HUDEP-2 (cell line): ENCODE results near the gene BRD4.

ENCODE experiments used
- DNase-seq, 76 experiments: peaks; one replicate each; lab custom pipeline; 2025; ENCODE audit not compliant: unreplicated experiment in 76 of 76; lab: John Stamatoyannopoulos, UW

The BRD4 gene

GRCh38 chr19:15274477-15274876 is 57.9 kb downstream of the BRD4 start:
- no peak for DNase-seq

GRCh38 chr19:15269806-15270205 is 62.5 kb downstream of the BRD4 start:
- DNase-seq: no peak

GRCh38 chr19:15268928-15269253 is 63.4 kb downstream of the BRD4 start:
- DNase-seq: no peak

- peak in 1 of 76 experiments; percentile 18 for DNase-seq
These were observed 64.0 kb downstream of the BRD4 start for GRCh38 chr19:15268192-15268927.

DNA sequence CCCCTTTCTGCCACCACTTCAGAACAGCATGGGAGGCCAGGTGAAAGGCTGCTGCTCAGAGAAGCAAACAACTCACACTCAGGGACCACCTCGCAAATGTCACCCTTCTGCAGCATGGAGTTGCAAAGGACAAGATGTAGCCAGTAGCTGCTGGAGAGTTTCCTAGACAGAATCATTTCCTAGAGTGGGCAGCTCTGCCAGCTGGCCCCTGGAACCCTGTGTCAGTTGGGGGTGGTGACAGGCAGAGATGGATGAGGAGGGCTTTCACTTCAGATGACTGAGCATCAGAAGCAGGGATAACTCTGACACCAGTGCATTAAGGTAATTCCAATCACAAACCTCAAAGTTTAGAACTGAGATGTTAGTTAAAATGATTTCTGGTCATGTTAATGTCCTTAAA is 65.7 kb downstream of the BRD4 start:
- DNase-seq: no peak

GRCh38 chr19:15265850-15266248 is 66.5 kb downstream of the BRD4 start:
- DNase-seq: peak in 71 of 76 experiments; percentile 30 to 91 (median 74)

GRCh38 chr19:15265214-15265849 is 67.0 kb downstream of the BRD4 start:
- DNase-seq: no peak

DNA sequence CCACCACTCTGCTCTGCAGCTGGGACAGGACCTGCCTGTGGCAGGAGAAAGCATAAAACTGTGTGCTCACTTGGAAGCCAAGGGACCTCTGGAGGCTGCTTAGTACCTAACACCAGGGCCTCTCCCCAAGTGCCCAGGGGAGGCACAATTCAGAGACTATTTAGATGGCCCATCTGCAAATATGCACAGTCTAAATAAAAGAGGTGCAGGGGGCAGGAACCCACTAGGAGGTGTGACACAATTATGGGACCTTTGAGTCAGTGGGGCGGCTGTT is 67.5 kb downstream of the BRD4 start:
- no peak for DNase-seq

DNA sequence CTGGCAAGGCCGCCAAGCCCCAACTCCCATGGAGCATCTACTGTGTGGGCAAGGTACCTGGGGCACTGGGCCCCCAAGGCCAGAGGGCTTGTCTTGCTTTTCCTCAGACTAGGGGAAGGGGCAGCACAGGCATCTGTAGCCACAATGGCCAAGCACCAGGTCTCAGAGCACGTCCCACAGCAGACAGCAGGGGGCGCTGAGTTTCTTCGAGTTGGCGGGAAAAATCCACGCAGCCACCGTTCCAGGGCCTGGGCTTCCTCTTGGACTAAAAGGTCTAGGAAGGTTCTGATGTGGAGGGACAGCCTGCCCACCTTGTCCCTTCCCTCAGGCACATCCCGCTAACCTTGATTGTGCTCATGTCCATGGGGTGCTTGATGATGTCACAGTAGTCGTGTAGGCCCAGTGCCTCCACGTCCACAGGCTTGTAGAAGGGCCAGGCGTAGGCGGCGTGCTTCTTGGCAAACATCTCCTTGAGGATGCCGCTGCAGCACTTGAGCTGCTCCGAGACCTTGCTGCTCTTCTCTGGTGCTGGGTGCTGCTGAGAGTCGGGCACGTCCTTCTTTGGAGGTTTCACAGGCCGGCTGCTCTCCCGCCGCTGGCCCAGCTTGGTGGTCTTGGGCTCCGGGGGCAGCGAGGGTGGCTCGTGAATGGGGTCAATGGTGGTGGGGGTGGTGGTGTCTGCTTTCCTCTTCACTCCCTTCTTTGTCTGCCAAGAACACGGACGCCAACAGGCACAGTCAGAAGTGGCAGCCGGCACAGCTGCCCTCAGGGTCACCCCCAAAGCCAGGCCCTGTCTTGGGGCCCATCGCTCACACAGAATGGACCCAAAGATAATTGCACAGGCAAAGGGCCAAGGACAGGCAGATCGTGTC is 68.0 kb downstream of the BRD4 start:
- peak in 60 of 76 experiments; percentile 18 to 87 (median 65) for DNase-seq

GRCh38 chr19:15263361-15263985 is 68.9 kb downstream of the BRD4 start:
- peak in 1 of 76 experiments; percentile 52 for DNase-seq

GRCh38 chr19:15262011-15262410 is 70.3 kb downstream of the BRD4 start:
- no peak for DNase-seq

DNA sequence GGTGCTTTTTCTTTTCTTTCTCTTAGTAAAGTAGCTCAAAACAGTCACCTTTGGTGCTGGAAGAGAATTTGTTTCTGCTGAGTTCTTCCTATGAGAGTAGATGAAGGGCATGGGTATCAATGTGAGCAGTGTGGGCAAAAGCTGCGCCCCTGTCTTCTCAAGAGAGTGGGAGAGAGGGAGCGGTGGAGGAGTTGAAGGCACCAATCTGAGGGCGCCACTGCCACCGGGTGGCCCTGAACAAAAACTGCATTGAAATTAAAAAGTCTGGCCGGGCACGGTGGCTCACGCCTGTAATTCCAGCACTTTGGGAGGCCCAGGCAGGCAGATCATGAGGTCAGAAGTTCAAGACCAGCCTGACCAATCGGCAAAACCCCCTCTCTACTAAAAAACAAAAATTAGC is 71.4 kb downstream of the BRD4 start:
- DNase-seq: peak in 8 of 76 experiments; percentile 7 to 34 (median 20)

DNA sequence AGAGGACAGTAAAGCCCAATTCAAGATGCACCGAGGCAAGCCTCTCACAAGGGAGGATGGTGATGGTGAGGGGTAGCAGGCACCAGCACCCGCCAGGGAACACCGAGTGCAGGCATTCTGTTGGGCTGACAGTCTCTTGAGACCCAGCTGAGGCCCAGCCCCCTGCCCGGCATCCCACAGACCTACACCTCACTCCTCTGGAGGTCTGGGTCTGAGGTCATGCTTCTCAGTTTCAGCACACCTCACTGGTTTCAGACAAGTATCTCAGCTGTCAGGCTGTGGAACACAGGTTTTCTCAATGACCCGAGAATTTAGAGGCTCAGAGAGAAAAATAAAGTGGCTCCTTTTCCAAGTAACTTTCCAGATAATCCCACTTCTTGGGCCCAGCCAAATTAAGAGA is 72.4 kb downstream of the BRD4 start:
- DNase-seq: no peak

DNA sequence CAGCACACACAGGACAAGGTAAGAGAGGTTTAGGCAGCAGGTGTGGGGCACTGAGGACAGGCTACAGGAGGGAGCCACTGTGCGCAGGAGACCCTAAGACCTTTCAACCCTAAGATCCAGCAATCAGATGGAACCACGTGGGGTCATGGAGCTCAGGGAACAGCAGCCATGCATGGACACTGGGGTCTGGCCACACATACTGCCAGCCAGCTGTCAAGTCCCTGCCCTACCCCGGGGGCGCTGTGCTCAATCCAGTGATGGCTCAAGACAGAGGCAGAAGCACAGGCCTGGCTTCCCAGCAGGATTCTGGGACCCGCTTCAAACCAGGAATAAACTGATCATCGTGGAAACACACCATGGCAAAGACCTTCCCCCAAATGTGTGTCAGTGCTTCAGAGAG is 74.6 kb downstream of the BRD4 start:
- DNase-seq: no peak

- DNase-seq: no peak
These were observed 75.5 kb downstream of the BRD4 start for GRCh38 chr19:15256708-15257331.

- DNase-seq: no peak
These were observed 76.9 kb downstream of the BRD4 start for GRCh38 chr19:15255359-15255990.

GRCh38 chr19:15254547-15254946 is 77.8 kb downstream of the BRD4 start:
- no peak for DNase-seq

DNA sequence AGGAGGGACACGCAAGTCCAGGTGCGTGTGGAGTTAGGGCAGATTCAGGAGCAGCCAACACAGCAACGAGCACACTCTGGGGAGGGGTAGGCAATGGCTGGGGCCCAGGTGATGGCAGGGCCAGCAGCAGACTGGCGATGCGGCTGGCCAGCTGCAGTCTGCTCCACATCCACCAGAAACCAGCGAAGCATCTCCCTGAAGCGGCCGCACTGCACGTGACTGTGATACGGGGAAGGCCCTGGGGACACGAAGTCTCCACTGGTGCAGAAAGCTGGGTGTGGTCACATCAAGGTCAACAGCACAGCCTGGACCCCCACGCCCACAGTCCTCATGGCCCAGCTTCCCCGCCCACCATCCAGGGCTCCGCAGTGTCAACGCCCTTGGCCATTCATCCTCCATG is 78.8 kb downstream of the BRD4 start:
- no peak for DNase-seq

DNA sequence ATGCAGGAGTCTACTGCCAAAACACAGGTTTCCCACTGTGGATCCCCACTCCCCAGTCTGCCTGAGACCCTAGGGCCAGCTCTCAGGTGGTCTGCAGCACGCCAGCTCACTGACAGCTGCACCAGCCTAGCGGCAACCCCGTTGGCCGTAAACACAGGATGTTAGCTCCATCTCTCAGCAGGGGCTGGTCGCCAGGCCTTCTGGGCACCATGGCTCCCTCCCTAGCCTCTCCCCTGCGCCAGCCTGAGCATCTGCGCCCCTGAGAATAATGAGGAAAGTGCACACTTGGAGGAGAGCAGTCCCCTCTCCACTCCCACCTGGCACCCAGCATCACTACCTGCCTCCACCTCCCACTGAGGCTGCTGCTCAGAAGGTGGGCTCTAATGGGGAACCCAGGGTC is 79.3 kb downstream of the BRD4 start:
- no peak for DNase-seq

DNA sequence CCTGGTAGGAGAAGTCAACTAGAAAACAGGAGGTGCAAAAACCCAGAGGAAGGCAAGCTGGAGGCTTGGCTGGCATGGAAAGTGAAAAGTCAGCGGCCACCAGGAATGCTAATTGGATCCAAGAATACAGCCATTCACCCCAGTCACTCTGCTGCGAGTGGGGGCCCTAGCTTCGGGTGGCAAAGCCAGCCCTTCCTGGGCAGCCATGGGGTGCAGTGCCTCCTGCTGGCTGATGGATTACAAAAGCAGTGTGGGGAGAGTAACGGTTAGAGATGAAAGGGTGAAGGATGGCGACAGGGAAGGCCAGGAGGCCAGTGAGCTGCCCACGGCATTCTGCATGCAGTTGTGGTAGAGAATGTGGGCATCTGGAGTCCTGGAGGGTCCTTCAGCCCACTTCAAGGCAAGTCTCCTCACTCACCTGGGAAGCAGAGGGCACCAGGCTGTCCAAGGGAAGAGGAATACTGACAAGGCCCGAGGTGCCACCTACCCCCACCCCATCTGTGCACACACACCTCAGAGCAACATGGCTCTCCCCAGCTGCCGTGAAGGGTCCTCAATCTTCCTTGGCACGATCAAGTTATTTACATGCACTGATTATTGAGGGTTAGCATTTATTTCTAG is 79.8 kb downstream of the BRD4 start:
- DNase-seq: peak in 4 of 76 experiments; percentile 10 to 26 (median 14)
